ENCODE data around the gene MB21D2.

MB21D2 gene

DNA sequence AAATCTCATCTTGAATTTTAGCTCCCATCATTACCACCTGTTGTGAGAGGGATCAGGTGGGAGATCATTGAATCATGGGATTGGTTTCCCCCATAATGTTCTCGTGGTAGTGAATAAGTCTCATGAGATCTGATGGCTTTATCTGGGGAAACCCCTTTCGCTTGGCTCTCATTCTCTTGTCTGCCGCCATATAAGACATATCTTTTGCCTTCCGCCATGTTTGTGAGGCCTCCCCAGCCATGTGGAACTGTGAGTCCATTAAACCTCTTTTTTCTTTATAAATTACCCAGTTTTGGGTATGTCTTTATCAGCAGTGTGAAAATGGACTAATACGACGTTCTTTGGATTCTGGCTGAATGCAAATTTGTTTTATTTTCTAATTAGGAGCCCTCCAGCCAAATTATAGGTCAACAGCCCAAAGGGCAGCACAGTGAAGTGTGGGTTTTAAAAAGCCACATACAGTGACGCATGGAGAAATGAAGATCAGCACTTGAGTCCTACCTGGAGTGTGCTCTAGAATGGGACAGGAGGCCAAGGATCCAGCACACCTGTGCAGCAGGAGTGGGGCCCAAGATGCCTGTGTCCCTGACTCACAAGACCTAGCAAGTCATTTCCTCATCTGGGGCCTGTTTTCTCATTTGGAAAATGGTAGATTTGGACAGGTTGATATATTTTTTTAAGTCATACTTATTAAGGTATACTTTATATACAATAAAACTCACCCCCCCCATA, 89.6 kb downstream of the MB21D2 start:
- no peak overlapping the region for H3K4me3 ChIP-seq (ENCODE audit: low read depth, low read length)
- TF ChIP-seq, protein P1, sequence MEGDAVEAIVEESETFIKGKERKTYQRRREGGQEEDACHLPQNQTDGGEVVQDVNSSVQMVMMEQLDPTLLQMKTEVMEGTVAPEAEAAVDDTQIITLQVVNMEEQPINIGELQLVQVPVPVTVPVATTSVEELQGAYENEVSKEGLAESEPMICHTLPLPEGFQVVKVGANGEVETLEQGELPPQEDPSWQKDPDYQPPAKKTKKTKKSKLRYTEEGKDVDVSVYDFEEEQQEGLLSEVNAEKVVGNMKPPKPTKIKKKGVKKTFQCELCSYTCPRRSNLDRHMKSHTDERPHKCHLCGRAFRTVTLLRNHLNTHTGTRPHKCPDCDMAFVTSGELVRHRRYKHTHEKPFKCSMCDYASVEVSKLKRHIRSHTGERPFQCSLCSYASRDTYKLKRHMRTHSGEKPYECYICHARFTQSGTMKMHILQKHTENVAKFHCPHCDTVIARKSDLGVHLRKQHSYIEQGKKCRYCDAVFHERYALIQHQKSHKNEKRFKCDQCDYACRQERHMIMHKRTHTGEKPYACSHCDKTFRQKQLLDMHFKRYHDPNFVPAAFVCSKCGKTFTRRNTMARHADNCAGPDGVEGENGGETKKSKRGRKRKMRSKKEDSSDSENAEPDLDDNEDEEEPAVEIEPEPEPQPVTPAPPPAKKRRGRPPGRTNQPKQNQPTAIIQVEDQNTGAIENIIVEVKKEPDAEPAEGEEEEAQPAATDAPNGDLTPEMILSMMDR (conservative IDR thresholded peaks at IDR 0.05; ENCODE audit: low read depth, low read length), result no peak
- DNase-seq (ENCODE audit: low read depth), result no peak

DNA sequence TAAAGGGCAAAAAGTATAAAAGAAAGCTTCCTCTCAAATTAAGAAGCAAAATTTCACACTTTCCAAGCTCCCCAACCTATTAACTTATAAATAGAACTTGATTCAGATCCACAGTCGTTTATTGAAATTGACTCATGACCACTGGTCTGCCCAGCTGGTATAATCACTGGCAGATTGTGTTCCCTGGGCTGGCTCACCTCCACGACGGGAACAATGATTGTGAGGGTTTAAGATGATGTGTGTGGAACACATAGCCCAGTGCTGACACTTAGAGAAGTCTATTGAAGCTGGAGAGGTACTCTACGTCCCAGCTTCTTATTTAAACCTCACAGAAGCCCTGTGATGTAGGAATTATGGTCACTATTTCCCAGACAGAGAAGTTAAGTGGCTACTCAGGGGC, 90.4 kb downstream of the MB21D2 start:
- H3K4me3 ChIP-seq (ENCODE audit: low read depth, low read length), result no peak overlapping the region
- DNase-seq (ENCODE audit: low read depth), result no peak
- TF ChIP-seq, protein P1 (conservative IDR thresholded peaks at IDR 0.05; ENCODE audit: low read depth, low read length), result no peak

DNA sequence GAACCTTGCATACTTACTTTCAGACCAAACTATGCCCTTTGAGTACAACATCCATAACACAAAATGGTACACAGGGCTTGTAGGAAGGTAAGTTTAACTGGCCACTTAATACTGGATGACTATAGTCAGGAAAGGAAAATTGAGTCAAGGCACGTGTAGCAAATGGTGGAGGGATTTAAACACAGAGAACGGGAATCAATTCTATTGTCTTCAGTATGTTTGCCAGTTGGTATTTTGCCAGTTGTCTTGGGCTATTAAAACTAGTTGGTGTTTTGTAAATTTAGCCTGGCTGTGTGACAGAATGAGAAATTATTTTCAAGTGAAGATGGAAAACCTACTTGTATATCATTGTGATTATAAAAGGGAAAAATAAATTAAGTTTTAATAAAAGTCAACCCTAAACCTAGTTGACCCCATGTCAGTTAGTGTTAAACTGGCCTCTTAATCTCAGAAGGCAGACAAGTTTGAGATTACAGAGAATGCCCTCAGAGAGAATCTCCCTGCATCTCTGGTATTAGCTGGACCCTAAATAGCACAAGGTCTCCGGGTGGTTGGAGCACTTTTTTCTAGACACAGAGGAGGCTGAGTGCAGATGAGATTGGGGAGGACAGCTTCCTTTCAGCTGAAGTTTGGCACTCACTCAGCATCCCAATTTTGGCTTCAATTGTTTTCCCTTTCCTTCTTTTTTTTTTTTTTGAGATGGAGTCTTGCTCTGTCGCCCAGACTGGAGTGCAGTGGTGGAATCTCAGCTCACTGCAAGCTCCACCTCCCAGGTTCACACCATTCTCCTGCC, 91.2 kb downstream of the MB21D2 start:
- no peak for DNase-seq (ENCODE audit: low read depth)
- no peak overlapping the region for H3K4me3 ChIP-seq (ENCODE audit: low read depth, low read length)
- TF ChIP-seq, protein P1 (conservative IDR thresholded peaks at IDR 0.05; ENCODE audit: low read depth, low read length), result no peak

DNA sequence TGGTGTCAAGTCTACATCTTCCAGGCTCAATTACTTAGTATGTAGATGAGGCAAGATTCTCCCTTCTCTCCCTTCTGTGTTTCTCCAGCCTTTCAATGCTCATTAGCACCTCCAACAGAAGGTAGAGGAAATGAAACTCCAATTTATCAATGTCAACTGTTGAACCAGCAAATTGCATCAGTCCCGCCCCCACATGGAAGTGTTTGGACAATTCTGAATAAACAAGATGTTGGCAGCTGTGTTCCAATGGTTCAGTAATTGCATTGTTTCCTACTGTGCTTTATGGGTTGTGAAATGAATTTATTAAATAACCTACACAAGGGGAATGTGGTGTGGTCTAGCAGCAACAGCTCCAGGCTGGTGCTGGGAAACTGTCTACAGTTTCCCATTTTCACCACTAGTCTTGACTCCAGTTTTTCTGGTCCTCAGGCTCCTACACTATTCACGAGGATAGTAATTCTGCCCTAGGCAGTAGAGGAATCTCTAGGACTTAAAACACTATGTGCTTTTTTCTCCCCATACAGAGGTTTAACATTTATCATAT, 91.9 kb downstream of the MB21D2 start:
- TF ChIP-seq, protein P1 (conservative IDR thresholded peaks at IDR 0.05; ENCODE audit: low read depth, low read length), result peak; percentile 20
- peak; percentile 60 for DNase-seq (ENCODE audit: low read depth)
- no peak overlapping the region for H3K4me3 ChIP-seq (ENCODE audit: low read depth, low read length)

DNA sequence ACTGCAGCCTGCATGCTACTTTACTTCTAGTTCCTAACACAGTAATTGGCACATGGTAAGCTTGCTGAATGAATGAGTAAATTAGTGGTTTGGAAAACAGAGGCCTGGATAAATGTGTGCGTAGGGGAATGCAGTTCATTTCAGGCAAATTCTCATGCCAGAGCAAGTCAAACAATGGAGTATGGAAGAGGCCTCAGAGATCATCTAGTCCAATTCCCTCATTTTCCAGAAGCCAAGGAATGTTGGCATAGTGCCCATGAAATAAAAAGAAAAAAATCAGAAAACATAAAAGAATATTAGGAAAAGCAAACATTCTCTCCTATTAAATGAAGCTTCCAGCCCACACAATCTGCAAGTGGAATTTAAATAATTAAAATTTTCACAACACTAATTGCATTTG, 92.4 kb downstream of the MB21D2 start:
- no peak overlapping the region for H3K4me3 ChIP-seq (ENCODE audit: low read depth, low read length)
- DNase-seq (ENCODE audit: low read depth), result no peak
- TF ChIP-seq, protein P1 (conservative IDR thresholded peaks at IDR 0.05; ENCODE audit: low read depth, low read length), result no peak

DNA sequence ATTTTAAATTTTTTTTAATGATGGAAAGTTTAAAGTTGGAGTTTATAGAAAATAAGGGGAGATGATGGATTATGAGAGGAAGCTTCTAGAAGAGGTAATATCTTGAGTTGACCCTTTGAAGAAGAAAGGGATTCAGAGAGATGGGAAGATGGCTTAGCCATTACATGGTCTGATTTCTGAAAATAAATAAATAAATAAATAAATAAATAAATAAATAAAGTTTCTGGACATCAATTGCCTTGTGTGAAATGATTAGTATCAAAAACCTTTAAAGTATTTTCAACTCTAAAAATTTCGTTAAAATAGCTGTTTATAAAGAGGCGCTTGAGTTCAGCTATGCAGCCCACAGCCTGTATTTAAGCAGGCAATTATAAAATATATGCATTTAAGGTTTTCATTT, 93.3 kb downstream of the MB21D2 start:
- H3K4me3 ChIP-seq (ENCODE audit: low read depth, low read length), result no peak overlapping the region
- TF ChIP-seq, protein P1 (conservative IDR thresholded peaks at IDR 0.05; ENCODE audit: low read depth, low read length), result no peak
- no peak for DNase-seq (ENCODE audit: low read depth)
